Measurements from ENCODE around the gene ARNT2.

- TF ChIP-seq POLR2A (IDR thresholded peaks at IDR 0.05; ENCODE audit: low read length) (no peak), GATA1 (IDR thresholded peaks at IDR 0.05; ENCODE audit: low read depth, low read length) (no peak)
These were observed 234.5 kb downstream of the ARNT2 start for GRCh38 chr15:80638553-80639167.
